Left lung (tissue), 10 donors: ENCODE measurements around the gene PPP2R2C. TPM values are rescaled to one million over a fixed set of nuclear protein-coding genes. Genes with fewer than 3 reads are reported as not detected.

Source experiments
- ATAC-seq: fragments of 200-7000 bp; cut with Tn5 transposase; one replicate; pipeline ENCODE4 v1.9.1; 2020; ENCODE audit warnings: moderate library complexity
- DNase-seq, 4 donors: peaks; one replicate each; pipeline ENCODE4 v3.0.0-alpha.2; 2013 to 2020
- H3K27ac ChIP-seq, 2 donors: fragments of 200-600 bp; sonication (generic) in 1 of 2; one replicate each; pipeline versions ENCODE4 v1.5.0 to v1.8.0; 2020 to 2021
- H3K27me3 ChIP-seq, 2 donors: fragments of 200-600 bp; sonication (generic) in 1 of 2; one replicate each; pipeline versions ENCODE4 v1.5.0 to v1.8.0; 2020 to 2021
- H3K36me3 ChIP-seq, 2 donors: fragments of 200-600 bp; sonication (generic) in 1 of 2; one replicate each; pipeline versions ENCODE4 v1.5.0 to v1.8.0; 2020 to 2021
- H3K4me1 ChIP-seq, 2 donors: fragments of 200-600 bp; one replicate each; pipeline ENCODE4 v1.8.0; 2021
- H3K4me3 ChIP-seq, 2 donors: fragments of 200-600 bp; sonication (generic) in 1 of 2; one replicate each; pipeline versions ENCODE4 v1.5.0 to v1.8.0; 2020 to 2021; ENCODE audit warnings: mild to moderate bottlenecking in 1 of 2
- H3K9me3 ChIP-seq, 2 donors: fragments of 200-600 bp; sonication (generic) in 1 of 2; one replicate each; pipeline versions ENCODE4 v1.5.0 to v1.8.0; 2020 to 2021
- intact Hi-C, 2 donors: fragments of 100-400 bp; cut with DNase I; formaldehyde crosslinking; loops; one replicate each; pipeline versions ENCODE4 v1.11.2 to v1.14.2; 2022
- polyA plus RNA-seq, 6 donors: library from polyadenylated mRNA; unstranded; fragments of 120-200 nt; gene quantifications; one replicate each; pipeline ENCODE4 v1.2.1, GENCODE V29; 2013; ENCODE audit not compliant: insufficient read length in 6 of 6
- total RNA-seq, 2 donors: library from RNA; stranded (reverse); fragmentation: NEBNext Ultra II Directional; extraction: Animal tissue kit (Norgen Biotek cat#: 25700); gene quantifications; one replicate each; pipeline ENCODE4 v1.2.1, GENCODE V29; 2021
- TF ChIP-seq, protein P1 (sequence below), 2 donors: fragments of 200-600 bp; sonication (generic) in 1 of 2; IDR thresholded peaks; one replicate each; pipeline versions ENCODE4 v1.5.0 to v1.8.0; 2021; ENCODE audit warnings: antibody characterized with exemption in 2 of 2
- donor health status: DM: no; HTN: yes; CAD: no.
- donor health status: DM: no; HTN: no; CAD: no.

PPP2R2C gene
- total and polyA plus RNA-seq, 8 donors = 0.29 to 0.50 (median 0.43) TPM; not detected in 1

DNA sequence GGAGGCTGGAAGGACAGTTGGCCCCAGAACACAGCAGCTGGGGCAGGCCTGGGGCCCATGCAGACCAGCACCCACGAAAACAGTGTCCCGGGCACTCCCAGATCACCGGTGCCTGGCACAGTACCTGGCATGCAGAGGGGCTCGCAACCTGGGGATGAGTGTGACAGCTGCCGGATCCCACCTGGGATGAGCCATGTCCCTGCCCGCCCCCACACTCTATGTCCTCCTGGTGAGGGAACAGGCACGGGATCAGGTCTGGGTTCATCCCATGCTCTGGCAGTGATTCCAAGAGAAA, 22.8 kb upstream of the PPP2R2C start:
- TF ChIP-seq, protein P1, sequence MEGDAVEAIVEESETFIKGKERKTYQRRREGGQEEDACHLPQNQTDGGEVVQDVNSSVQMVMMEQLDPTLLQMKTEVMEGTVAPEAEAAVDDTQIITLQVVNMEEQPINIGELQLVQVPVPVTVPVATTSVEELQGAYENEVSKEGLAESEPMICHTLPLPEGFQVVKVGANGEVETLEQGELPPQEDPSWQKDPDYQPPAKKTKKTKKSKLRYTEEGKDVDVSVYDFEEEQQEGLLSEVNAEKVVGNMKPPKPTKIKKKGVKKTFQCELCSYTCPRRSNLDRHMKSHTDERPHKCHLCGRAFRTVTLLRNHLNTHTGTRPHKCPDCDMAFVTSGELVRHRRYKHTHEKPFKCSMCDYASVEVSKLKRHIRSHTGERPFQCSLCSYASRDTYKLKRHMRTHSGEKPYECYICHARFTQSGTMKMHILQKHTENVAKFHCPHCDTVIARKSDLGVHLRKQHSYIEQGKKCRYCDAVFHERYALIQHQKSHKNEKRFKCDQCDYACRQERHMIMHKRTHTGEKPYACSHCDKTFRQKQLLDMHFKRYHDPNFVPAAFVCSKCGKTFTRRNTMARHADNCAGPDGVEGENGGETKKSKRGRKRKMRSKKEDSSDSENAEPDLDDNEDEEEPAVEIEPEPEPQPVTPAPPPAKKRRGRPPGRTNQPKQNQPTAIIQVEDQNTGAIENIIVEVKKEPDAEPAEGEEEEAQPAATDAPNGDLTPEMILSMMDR (IDR thresholded peaks at IDR 0.05) = no peak

DNA sequence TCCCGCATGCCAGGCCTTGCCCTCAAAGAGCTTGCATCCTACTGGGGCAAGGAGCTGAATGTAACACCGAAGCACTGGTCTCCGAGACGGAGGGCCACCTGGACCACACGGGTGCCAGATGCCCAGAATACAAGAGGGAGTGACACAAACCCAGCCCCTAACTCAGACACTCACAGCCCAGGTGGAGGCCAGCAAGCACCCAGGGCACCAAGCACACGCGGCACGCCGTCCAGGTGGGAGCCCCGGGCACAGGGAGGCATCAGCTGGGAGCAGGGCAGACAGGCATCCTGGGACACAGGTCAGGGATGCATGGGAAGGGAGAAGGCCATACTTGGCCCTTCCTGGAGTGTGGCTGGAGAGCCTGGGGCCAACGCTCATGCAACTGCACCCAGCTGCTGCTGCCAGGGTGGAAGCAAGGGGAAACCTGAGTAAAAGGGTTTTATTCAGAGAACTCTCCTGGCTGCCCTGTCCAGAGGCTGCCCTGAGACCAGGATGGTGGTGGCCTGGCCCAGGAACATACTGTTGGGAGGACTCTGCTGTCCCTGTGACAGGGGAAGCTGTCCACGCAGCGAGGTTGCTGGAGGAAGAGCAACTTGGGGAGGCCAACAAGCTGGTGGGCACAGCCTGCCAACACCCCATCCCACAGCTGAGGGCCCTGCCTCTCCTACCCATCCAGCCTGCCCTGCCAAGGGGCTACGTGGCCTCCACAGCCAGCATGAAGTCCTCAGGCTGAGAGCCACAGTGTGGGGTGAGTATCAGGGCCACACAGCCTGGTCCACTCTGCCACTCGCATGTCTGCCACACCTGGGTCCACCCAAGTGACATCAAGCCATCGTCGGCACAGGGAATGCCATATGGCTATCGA, 22.2 kb upstream of the PPP2R2C start:
- Histone ChIP-seq H3K27ac (no peak overlapping the region), H3K9me3 (peaks cover 0 to 14% of the 10 kb centered on the region in 2 donors), H3K4me3 (no peak overlapping the region), H3K4me1 (no peaks in the 10 kb centered on the region), H3K27me3 (peaks cover 0 to 45% of the 10 kb centered on the region in 2 donors), H3K36me3 (no peaks in the 10 kb centered on the region)
- DNase-seq = no peak
- TF ChIP-seq, protein P1 (IDR thresholded peaks at IDR 0.05) = no peak
- no peak for ATAC-seq
- intact Hi-C loops = no loop called here

More for the DNA sequence above, 22.8 kb upstream of the PPP2R2C start:
- H3K4me3 ChIP-seq = no peak overlapping the region
- peaks cover 0 to 11% of the 10 kb centered on the region in 2 donors for H3K9me3 ChIP-seq
- intact Hi-C loops = no loop called here
- DNase-seq = no peak
- no peak overlapping the region for H3K27ac ChIP-seq
- ATAC-seq = no peak
- peaks cover 0 to 42% of the 10 kb centered on the region in 2 donors for H3K27me3 ChIP-seq
- H3K4me1 ChIP-seq = no peaks in the 10 kb centered on the region
- H3K36me3 ChIP-seq = no peaks in the 10 kb centered on the region

DNA sequence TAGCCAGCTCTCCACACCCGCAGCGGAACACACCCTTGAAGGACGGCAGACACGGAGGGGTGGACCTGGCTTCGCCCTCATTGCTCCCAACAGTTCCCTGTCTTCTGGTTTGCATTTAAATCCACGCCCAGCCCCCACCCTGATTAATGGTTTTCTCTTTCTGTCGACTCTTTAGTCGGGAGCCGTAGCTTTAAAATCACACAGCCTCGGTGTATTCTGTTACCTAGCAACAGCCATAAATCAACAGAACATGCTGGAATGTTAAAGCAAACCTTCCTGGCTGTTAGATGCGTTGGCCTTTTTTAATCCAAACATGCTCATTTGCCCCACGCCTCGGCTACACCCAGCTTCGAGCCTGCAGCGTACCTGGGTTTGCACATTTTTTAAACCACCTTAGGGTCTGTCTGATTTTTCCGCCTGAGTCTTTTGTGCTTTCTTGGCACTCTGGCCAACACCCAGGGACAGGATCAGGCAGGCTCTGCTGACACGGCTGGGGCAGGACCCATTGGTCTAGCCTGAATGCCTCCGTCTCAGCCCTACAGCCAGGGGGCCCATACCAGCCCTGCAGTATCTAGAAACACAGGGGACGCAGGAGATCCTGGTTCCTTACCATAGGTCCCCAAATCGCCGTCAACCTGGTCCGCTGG, 21.4 kb upstream of the PPP2R2C start:
- ATAC-seq = peak; percentile 71

DNA sequence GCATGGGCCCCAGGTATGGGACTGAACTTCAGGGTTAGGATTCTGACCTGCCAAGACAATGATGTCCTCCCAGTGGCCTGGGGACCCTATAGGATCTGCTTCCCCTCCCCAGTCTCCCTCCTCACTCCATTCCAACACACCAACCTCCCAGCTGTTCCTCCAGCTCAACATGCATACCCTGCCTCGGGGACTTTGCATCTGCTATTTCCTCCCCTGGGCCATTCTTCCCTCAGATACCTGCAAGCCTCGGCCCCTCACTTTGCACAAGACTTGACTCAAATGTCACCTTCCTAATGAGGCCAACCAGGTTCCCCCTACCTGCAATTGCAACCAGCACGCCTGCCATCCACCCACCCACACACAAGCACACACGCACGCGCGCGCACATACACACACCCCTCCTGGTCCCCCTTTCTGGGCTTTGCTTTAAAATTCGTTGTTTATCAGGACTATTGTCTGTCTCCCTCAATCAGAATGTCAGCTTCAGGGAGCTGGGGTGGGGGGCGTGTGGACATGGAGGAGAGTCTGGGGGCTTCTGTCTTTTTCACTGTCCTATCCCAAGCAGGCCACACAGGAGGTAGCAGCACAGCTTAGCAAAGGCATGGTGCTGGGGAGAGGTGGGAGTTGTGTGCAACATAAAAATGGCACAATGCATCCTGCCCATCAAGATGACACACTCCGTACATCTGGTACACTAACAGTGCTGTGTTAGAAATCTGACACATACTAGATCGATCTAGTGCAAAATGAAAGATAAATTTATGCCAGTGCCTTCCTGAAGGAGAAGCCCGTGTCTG, 20.6 kb upstream of the PPP2R2C start:
- intact Hi-C loops = no loop called here

More for the DNA sequence above, 21.4 kb upstream of the PPP2R2C start:
- intact Hi-C loops = no loop called here
- peak in 1 of 4 donors; percentile 26 for DNase-seq
- TF ChIP-seq, protein P1 (IDR thresholded peaks at IDR 0.05) = no peak
- no peak overlapping the region for H3K4me3 ChIP-seq
- H3K27me3 ChIP-seq = peaks cover 0 to 47% of the 10 kb centered on the region in 2 donors
- H3K27ac ChIP-seq = no peak overlapping the region
- no peaks in the 10 kb centered on the region for H3K36me3 ChIP-seq
- no peaks in the 10 kb centered on the region for H3K4me1 ChIP-seq
- H3K9me3 ChIP-seq = peaks cover 0 to 14% of the 10 kb centered on the region in 2 donors

More for the DNA sequence above, 20.6 kb upstream of the PPP2R2C start:
- H3K4me3 ChIP-seq = no peak overlapping the region
- DNase-seq (no peak), ATAC-seq (no peak)
- no peaks in the 10 kb centered on the region for H3K4me1 ChIP-seq
- H3K36me3 ChIP-seq = no peaks in the 10 kb centered on the region
- H3K27ac ChIP-seq = no peak overlapping the region
- H3K27me3 ChIP-seq = peaks cover 0 to 48% of the 10 kb centered on the region in 2 donors
- TF ChIP-seq, protein P1 (IDR thresholded peaks at IDR 0.05) = no peak
- peaks cover 0 to 17% of the 10 kb centered on the region in 2 donors for H3K9me3 ChIP-seq
